AG04450 (cell line): ENCODE data around the gene ARHGAP12. TPM values are rescaled to one million over a fixed set of nuclear protein-coding genes. Genes with fewer than 3 reads are reported as not detected.

ENCODE experiments used
- CTCF ChIA-PET: fragments of 300-600, 350-600 bp; formaldehyde crosslinking; extraction: SDS; loops from one replicate; lab custom pipeline; 2022; ENCODE audit warnings: antibody characterized with exemption, inconsistent platforms; lab: Charles Lee
- POLR2A ChIA-PET: fragments of 350-600 bp; formaldehyde crosslinking; extraction: SDS; loops from one replicate; lab custom pipeline; 2021; ENCODE audit warnings: antibody characterized with exemption, inconsistent platforms; lab: Yijun Ruan, JAX
- DNase-seq: peaks from one replicate; pipeline ENCODE4 v3.0.0-alpha.2; 2011; ENCODE audit warnings: low read depth, low spot score
- H3K27ac ChIP-seq: one replicate; pipeline ENCODE4 v1.5.1; 2012; ENCODE audit warnings: low read depth, low read length, control low read depth
- H3K27me3 ChIP-seq: one replicate; pipeline ENCODE4 v1.6.0; 2012; ENCODE audit warnings: low read length; ENCODE audit not compliant: control insufficient read depth, insufficient read depth
- H3K4me3 ChIP-seq: 2 replicates; pipeline ENCODE4 v1.5.1; 2011; ENCODE audit warnings: mild to moderate bottlenecking, low read depth, low read length, control low read depth
- H3K9me3 ChIP-seq: 2 replicates; pipeline ENCODE4 v1.5.1; 2012; ENCODE audit warnings: low read length; ENCODE audit not compliant: control insufficient read depth, insufficient read depth
- polyA plus RNA-seq: library from polyadenylated mRNA; depleted of rRNA; stranded (reverse); fragments of >200 nt; gene quantifications from 2 replicates; pipeline ENCODE4 v1.2.3, GENCODE V29; 2011
- TF ChIP-seq, protein P1 (sequence below): IDR thresholded peaks from 2 replicates; pipeline ENCODE4 v1.5.1; 2011; ENCODE audit warnings: low read depth, low read length, control low read depth, inconsistent platforms

Gene ARHGAP12
- polyA plus RNA-seq, 1 experiment, result 26.3 TPM

DNA sequence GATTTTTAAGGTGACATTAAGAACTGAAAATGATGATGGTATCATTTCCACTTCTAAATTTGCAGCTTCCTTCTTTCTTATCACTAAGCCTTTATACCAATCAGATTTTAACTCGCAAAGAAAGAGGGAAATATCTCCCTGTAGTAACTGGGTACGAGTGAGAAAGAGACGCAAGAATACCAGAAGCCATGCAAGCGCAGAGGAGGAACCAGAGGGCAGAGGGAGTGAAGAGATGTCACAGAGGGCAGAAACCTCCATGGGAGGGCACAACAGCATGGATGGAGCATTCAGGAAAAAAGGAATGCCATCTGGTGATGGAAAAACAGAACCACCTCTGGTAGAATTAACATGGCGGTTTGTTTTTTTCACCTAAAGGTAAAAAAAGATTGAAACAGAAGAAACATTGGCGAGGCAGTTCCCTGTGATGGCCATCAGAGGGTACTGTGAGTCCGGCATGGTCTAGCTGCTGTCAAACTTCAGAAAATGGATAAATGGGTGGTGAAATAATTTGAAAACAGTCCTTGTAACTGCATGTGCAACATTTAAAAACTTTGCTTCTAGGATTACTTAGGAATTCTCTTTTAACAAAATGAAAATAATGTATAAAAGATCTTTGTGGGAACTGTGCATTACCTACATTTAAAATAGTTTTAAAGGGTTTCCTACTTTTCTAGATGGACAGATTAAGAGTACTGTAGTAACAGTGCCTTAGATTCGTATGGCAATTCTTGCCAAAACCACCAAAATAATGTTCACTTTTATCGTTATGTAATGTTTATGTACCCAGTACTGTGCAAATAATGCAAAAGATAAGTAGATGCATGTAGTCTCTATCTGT, 91.8 kb downstream of the ARHGAP12 start:
- ChIA-PET CTCF (interaction anchor here (0.6 to 1.0 kb wide), 3 partner anchors 14 to 50 kb away, joined by 3 to 5 read pairs (median 4); no protein-coding TSS in a partner anchor), POLR2A (no interaction called here)
- no peaks in the 10 kb centered on the region for H3K27me3 ChIP-seq
- H3K9me3 ChIP-seq, result no peaks in the 10 kb centered on the region
- DNase-seq, result no peak
- no peak overlapping the region for H3K4me3 ChIP-seq
- no peak overlapping the region for H3K27ac ChIP-seq
- TF ChIP-seq, protein P1, sequence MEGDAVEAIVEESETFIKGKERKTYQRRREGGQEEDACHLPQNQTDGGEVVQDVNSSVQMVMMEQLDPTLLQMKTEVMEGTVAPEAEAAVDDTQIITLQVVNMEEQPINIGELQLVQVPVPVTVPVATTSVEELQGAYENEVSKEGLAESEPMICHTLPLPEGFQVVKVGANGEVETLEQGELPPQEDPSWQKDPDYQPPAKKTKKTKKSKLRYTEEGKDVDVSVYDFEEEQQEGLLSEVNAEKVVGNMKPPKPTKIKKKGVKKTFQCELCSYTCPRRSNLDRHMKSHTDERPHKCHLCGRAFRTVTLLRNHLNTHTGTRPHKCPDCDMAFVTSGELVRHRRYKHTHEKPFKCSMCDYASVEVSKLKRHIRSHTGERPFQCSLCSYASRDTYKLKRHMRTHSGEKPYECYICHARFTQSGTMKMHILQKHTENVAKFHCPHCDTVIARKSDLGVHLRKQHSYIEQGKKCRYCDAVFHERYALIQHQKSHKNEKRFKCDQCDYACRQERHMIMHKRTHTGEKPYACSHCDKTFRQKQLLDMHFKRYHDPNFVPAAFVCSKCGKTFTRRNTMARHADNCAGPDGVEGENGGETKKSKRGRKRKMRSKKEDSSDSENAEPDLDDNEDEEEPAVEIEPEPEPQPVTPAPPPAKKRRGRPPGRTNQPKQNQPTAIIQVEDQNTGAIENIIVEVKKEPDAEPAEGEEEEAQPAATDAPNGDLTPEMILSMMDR, result peak; percentile 79

DNA sequence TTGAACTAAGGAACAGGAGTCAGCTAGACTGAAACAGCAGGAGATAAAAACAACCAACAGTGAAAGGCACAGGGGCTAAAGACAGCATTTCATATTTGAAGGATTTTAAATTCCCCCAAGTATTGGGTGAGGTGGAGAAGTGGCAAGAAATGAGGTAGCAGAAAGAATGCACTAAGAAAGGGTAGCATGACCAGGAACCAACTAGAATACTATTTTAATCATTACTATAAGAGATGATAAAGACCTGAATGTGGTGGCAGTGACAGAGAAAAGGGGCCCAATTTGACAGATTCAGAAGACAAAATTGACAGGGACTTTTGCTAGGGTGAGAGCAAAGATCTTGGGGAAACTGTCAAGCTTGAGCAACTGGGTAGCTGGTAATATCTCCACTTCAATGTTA, 94.9 kb downstream of the ARHGAP12 start:
- no peak overlapping the region for H3K4me3 ChIP-seq
- ChIA-PET POLR2A (no interaction called here), CTCF (no interaction called here)
- DNase-seq, result no peak
- H3K27me3 ChIP-seq, result no peaks in the 10 kb centered on the region
- TF ChIP-seq, protein P1, result no peak
- no peaks in the 10 kb centered on the region for H3K9me3 ChIP-seq
- H3K27ac ChIP-seq, result no peak overlapping the region

DNA sequence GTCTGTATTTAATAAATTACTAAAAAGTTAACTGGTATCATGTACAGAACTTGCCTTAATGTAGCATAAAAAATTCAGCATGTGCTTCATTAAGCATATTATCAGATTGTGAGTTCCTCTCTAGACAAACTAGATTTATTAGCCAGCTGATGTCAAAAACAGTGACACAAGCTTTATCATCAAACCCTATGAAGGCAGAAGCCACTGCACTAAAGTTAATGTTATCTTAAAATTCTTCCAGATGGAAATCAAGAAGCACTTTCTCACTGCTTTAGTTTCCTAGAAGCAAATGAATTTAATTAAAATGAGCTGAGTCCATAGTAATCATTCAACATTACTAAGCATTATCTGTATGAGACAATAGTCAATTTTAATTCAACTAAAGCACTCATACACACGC, 96.4 kb downstream of the ARHGAP12 start:
- CTCF ChIA-PET, result interaction anchor here (1.0 kb wide), 1 partner anchor 29 kb away, joined by 3 read pairs; no protein-coding TSS in a partner anchor
- POLR2A ChIA-PET, result no interaction called here

DNA sequence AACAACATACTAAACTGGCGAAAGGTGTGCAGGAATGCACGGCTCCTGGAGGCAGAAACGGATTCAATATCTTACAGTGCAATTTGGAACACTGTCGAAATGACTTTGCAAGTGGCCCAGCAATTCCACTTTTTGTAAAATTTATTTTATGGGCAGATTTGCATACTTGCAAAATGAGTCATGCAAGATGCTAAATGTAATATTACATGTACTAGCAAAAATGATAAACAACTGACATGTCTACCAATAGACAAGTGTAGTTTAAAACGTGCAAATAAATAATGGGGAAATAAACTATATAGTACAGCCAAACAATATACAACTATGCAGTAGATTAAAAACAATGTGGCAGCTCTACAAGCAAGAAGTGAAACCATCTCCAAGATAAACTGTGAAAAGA, 97.7 kb downstream of the ARHGAP12 start:
- H3K27me3 ChIP-seq, result no peaks in the 10 kb centered on the region
- H3K4me3 ChIP-seq, result no peak overlapping the region
- no peak for DNase-seq
- POLR2A ChIA-PET, result no interaction called here
- no peak overlapping the region for H3K27ac ChIP-seq
- CTCF ChIA-PET, result no interaction called here
- no peaks in the 10 kb centered on the region for H3K9me3 ChIP-seq
- TF ChIP-seq, protein P1, result no peak

More for the DNA sequence above, 96.4 kb downstream of the ARHGAP12 start:
- no peak for DNase-seq
- Histone ChIP-seq H3K27me3 (no peaks in the 10 kb centered on the region), H3K27ac (no peak overlapping the region), H3K9me3 (no peaks in the 10 kb centered on the region), H3K4me3 (no peak overlapping the region)
- TF ChIP-seq, protein P1, result no peak

DNA sequence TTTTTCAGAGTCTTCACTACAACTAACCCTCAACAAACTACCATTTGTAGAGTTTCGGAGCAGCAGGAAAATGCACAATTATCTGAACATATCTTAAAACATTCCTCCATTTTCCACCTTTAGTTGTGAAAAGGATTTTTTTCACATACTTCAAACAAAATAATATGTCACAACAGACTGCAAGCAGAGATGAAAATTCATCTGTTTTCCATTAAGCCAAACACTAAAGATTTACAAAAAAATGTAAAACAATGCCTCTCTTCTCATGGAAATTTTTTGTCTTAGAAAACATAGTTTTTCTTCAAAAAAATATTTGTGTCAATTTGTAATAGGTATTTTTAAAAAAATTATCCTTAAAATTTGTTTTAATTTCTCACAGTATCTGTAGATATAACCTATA, 98.9 kb downstream of the ARHGAP12 start:
- no peaks in the 10 kb centered on the region for H3K9me3 ChIP-seq
- H3K4me3 ChIP-seq, result no peak overlapping the region
- POLR2A ChIA-PET, result no interaction called here
- H3K27me3 ChIP-seq, result no peaks in the 10 kb centered on the region
- CTCF ChIA-PET, result no interaction called here
- no peak for DNase-seq
- TF ChIP-seq, protein P1, result no peak
- H3K27ac ChIP-seq, result no peak overlapping the region
